Small intestine (tissue), 7 donors: Measurements from ENCODE around the gene CLTCL1. TPM values are rescaled to one million over a fixed set of nuclear protein-coding genes. Genes with fewer than 3 reads are reported as not detected.

Experiments
- DNase-seq, 2 donors: peaks; one replicate each; pipeline versions ENCODE4 v3.0.0 to v3.0.0-alpha.2; 2013
- FAIRE-seq: peaks from 2 replicates; lab custom pipeline; 2012; peaks lifted over from hg19 to GRCh38; lab: Jason Lieb, UNC
- H3K27ac ChIP-seq, 3 donors: one replicate each; pipeline ENCODE4 v1.5.1; 2013; ENCODE audit warnings: low read length in 2 of 3, mild to moderate bottlenecking in 2 of 3, control low read depth in 1 of 3, inconsistent platforms in 1 of 3, low read depth in 1 of 3, moderate library complexity in 1 of 3
- H3K27me3 ChIP-seq, 3 donors: one replicate each; pipeline ENCODE4 v1.6.1; 2013; ENCODE audit warnings: low read length in 3 of 3, inconsistent platforms in 1 of 3; ENCODE audit not compliant: control insufficient read depth in 3 of 3, insufficient read depth in 3 of 3
- H3K36me3 ChIP-seq, 3 donors: one replicate each; pipeline ENCODE4 v1.6.1; 2013; ENCODE audit warnings: low read length in 3 of 3, inconsistent platforms in 1 of 3, low read depth in 1 of 3, mild to moderate bottlenecking in 1 of 3, moderate library complexity in 1 of 3; ENCODE audit not compliant: control insufficient read depth in 3 of 3, insufficient read depth in 2 of 3
- H3K4me1 ChIP-seq, 3 donors: one replicate each; pipeline ENCODE4 v1.6.1; 2013; ENCODE audit warnings: low read length in 2 of 3, inconsistent platforms in 1 of 3, low read depth in 1 of 3, mild to moderate bottlenecking in 1 of 3, moderate library complexity in 1 of 3; ENCODE audit not compliant: control insufficient read depth in 3 of 3, insufficient read depth in 2 of 3
- H3K4me3 ChIP-seq, 3 donors: one replicate each; pipeline ENCODE4 v1.5.1; 2013; ENCODE audit warnings: low read length in 3 of 3, control low read depth in 1 of 3, inconsistent platforms in 1 of 3, low read depth in 1 of 3, mild to moderate bottlenecking in 1 of 3, moderate library complexity in 1 of 3
- H3K9me3 ChIP-seq, 2 donors: one replicate each; pipeline ENCODE4 v1.6.1; 2013; ENCODE audit warnings: low read depth in 1 of 2, low read length in 1 of 2; ENCODE audit not compliant: control insufficient read depth in 2 of 2, insufficient read depth in 1 of 2
- WGBS, 3 donors: extraction: QIAGEN DNeasy Blood & Tissue Kit; methylation state at CpG; one replicate each; pipeline ENCODE4 v1.1.7; 2013; 5-methylcytosine and 5-hydroxymethylcytosine counted together
- polyA plus RNA-seq, 4 donors: library from polyadenylated mRNA; stranded (reverse) in 3 of 4; unstranded in 1 of 4; fragments of 200-250 nt in 3 of 4; fragments of 120-200 nt in 1 of 4; gene quantifications; one replicate each; pipeline versions ENCODE4 v1.2.1 to v1.2.3, GENCODE V29; 2013
- donor health status: healthy with polysubstance abuse.
- donor health status: control.
- donor health status: control.
- donor health status: Bipolar disorder and iron deficiency.
- donor health status: healthy.

The CLTCL1 gene
- polyA plus RNA-seq, 4 donors: 0.67 to 1.5 (median 0.95) TPM

- Histone ChIP-seq H3K9me3 (no peaks in the 10 kb centered on the region), H3K27me3 (no peaks in the 10 kb centered on the region), H3K4me1 (peaks cover 0 to 12% (median 0%) of the 10 kb centered on the region in 3 donors), H3K36me3 (peaks cover 0 to 7% (median 0%) of the 10 kb centered on the region in 3 donors), H3K27ac (peak overlapping the region in 1 of 3 donors; percentile 23), H3K4me3 (no peak overlapping the region)
- DNase-seq (no peak), FAIRE-seq (no peak)
- 89 to 92% (median 92%) methylated on average over 18 to 20 of the region's 20 CpGs for WGBS, 3 donors
Measured at GRCh38 chr22:19184276-19184997, 107.1 kb downstream of the CLTCL1 start.

- Histone ChIP-seq H3K9me3 (no peaks in the 10 kb centered on the region), H3K4me3 (no peak overlapping the region), H3K36me3 (peaks cover 0 to 7% (median 0%) of the 10 kb centered on the region in 3 donors), H3K27ac (no peak overlapping the region), H3K4me1 (peaks cover 0 to 12% (median 0%) of the 10 kb centered on the region in 3 donors), H3K27me3 (no peaks in the 10 kb centered on the region)
- 78 to 90% (median 86%) methylated on average over 9 of the region's 9 CpGs for WGBS, 3 donors
- no peak for FAIRE-seq
- DNase-seq: no peak
Measured at GRCh38 chr22:19183216-19183615, 108.3 kb downstream of the CLTCL1 start.

GRCh38 chr22:19182472-19183157, 108.9 kb downstream of the CLTCL1 start:
- H3K9me3 ChIP-seq: no peaks in the 10 kb centered on the region
- peaks cover 0 to 12% (median 0%) of the 10 kb centered on the region in 3 donors for H3K4me1 ChIP-seq
- no peaks in the 10 kb centered on the region for H3K27me3 ChIP-seq
- FAIRE-seq (no peak), DNase-seq (no peak)
- no peak overlapping the region for H3K27ac ChIP-seq
- H3K36me3 ChIP-seq: peaks cover 0 to 3% (median 0%) of the 10 kb centered on the region in 3 donors
- H3K4me3 ChIP-seq: no peak overlapping the region
- WGBS, 3 donors: 68 to 76% (median 69%) methylated on average over 9 of the region's 9 CpGs

- H3K4me3 ChIP-seq: no peak overlapping the region
- peaks cover 0 to 15% (median 3%) of the 10 kb centered on the region in 3 donors for H3K4me1 ChIP-seq
- peaks cover 0 to 8% (median 0%) of the 10 kb centered on the region in 3 donors for H3K36me3 ChIP-seq
- H3K9me3 ChIP-seq: no peaks in the 10 kb centered on the region
- WGBS, 3 donors: 64 to 75% (median 66%) methylated on average over 12 of the region's 12 CpGs
- FAIRE-seq: no peak
- H3K27me3 ChIP-seq: no peaks in the 10 kb centered on the region
- DNase-seq: no peak
- no peak overlapping the region for H3K27ac ChIP-seq
Measured at GRCh38 chr22:19181786-19182471, 109.6 kb downstream of the CLTCL1 start.

GRCh38 chr22:19180740-19181410, 110.6 kb downstream of the CLTCL1 start:
- Histone ChIP-seq H3K4me1 (peaks cover 2 to 26% (median 3%) of the 10 kb centered on the region in 3 donors), H3K27me3 (no peaks in the 10 kb centered on the region), H3K9me3 (no peaks in the 10 kb centered on the region), H3K27ac (no peak overlapping the region), H3K36me3 (peaks cover 0 to 18% (median 0%) of the 10 kb centered on the region in 3 donors), H3K4me3 (no peak overlapping the region)
- FAIRE-seq: no peak
- DNase-seq: no peak
- WGBS, 3 donors: 90 to 94% (median 91%) methylated on average over 11 of the region's 11 CpGs

- Histone ChIP-seq H3K36me3 (peaks cover 0 to 24% (median 0%) of the 10 kb centered on the region in 3 donors), H3K27ac (peak overlapping the region in 1 of 3 donors; percentile 100), H3K9me3 (no peaks in the 10 kb centered on the region), H3K4me1 (peaks cover 2 to 32% (median 3%) of the 10 kb centered on the region in 3 donors), H3K27me3 (no peaks in the 10 kb centered on the region), H3K4me3 (no peak overlapping the region)
- FAIRE-seq (no peak), DNase-seq (no peak)
- 93 to 98% (median 95%) methylated on average over 9 of the region's 9 CpGs for WGBS, 3 donors
Measured at GRCh38 chr22:19180234-19180633, 111.3 kb downstream of the CLTCL1 start.

GRCh38 chr22:19179497-19180048, 111.9 kb downstream of the CLTCL1 start:
- Histone ChIP-seq H3K4me1 (peaks cover 2 to 35% (median 3%) of the 10 kb centered on the region in 3 donors), H3K4me3 (peak overlapping the region in 2 of 3 donors; percentile 80 to 92), H3K27ac (peak overlapping the region; percentile 83 to 100 (median 89)), H3K9me3 (no peaks in the 10 kb centered on the region), H3K36me3 (peaks cover 0 to 31% (median 0%) of the 10 kb centered on the region in 3 donors), H3K27me3 (no peaks in the 10 kb centered on the region)
- 13 to 31% (median 29%) methylated on average over 15 of the region's 15 CpGs for WGBS, 3 donors
- peak; percentile 85 to 92 for DNase-seq
- FAIRE-seq: no peak
